Tibial nerve (tissue), 4 donors: Measurements from ENCODE around the gene FRYL. TPM values are rescaled to one million over a fixed set of nuclear protein-coding genes. Genes with fewer than 3 reads are reported as not detected.

ENCODE experiments used
- DNase-seq, 2 donors: peaks; one replicate each; pipeline ENCODE4 v3.0.0-alpha.2; 2019; ENCODE audit warnings: low spot score in 2 of 2
- H3K27ac ChIP-seq, 4 donors: fragments of 200-600 bp; sonication (generic) in 3 of 4; one replicate each; pipeline ENCODE4 v1.5.1; 2017 to 2019; ENCODE audit warnings: mild to moderate bottlenecking in 1 of 4
- H3K27me3 ChIP-seq, 2 donors: fragments of 200-600 bp; sonication (generic) in 1 of 2; one replicate each; pipeline versions ENCODE4 v1.5.1 to v1.6.0; 2017 to 2019
- H3K36me3 ChIP-seq, 3 donors: fragments of 200-600 bp; sonication (generic); one replicate each; pipeline ENCODE4 v1.5.1; 2018 to 2019
- H3K4me1 ChIP-seq, 4 donors: fragments of 200-600 bp; sonication (generic) in 3 of 4; one replicate each; pipeline ENCODE4 v1.5.1; 2017 to 2019
- H3K4me3 ChIP-seq, 4 donors: fragments of 200-600 bp; sonication (generic) in 3 of 4; one replicate each; pipeline ENCODE4 v1.5.1; 2017 to 2019; ENCODE audit warnings: mild to moderate bottlenecking in 1 of 4, moderate library complexity in 1 of 4
- H3K9me3 ChIP-seq, 4 donors: fragments of 200-600 bp; sonication (generic) in 3 of 4; one replicate each; pipeline ENCODE4 v1.5.1; 2017 to 2019
- CTCF ChIP-seq, 5 experiments: fragments of 200-600 bp in 3 of 5; fragments of 450-650 bp in 2 of 5; sonication (generic) in 3 of 5; IDR thresholded peaks; one replicate each; pipeline ENCODE4 v1.5.1; 2016 to 2019; ENCODE audit warnings: antibody characterized with exemption in 5 of 5, mild to moderate bottlenecking in 3 of 5, moderate library complexity in 2 of 5
- EP300 ChIP-seq, 2 donors: sonication (generic); formaldehyde crosslinking; IDR thresholded peaks; one replicate each; pipeline ENCODE4 v1.6.1; 2017; ENCODE audit warnings: antibody characterized with exemption in 2 of 2, mild to moderate bottlenecking in 1 of 2
- POLR2A ChIP-seq, 2 donors: fragments of 450-650 bp; IDR thresholded peaks; one replicate each; pipeline ENCODE4 v1.6.1; 2017; ENCODE audit warnings: antibody characterized with exemption in 2 of 2, mild to moderate bottlenecking in 2 of 2, moderate library complexity in 2 of 2
- WGBS, 2 donors: methylation state at CpG; one replicate each; pipeline ENCODE4 v1.1.5; 2018; 5-methylcytosine and 5-hydroxymethylcytosine counted together
- total RNA-seq, 4 donors: library from RNA; depleted of rRNA; stranded (reverse); fragments of >200 nt; gene quantifications; one replicate each; pipeline ENCODE4 v1.1.0, GENCODE V29; 2016

The FRYL gene
- total RNA-seq, 4 donors from 2014 or later: 88.3 to 122 (median 99.7) TPM

- H3K9me3 ChIP-seq: no peaks in the 10 kb centered on the region
- WGBS, 2 donors: 69 to 73% methylated on average over 2 of the region's 2 CpGs
- DNase-seq: no peak
- H3K4me3 ChIP-seq: no peak overlapping the region
- H3K27ac ChIP-seq: no peak overlapping the region
- no peaks in the 10 kb centered on the region for H3K27me3 ChIP-seq
- no peaks in the 10 kb centered on the region for H3K36me3 ChIP-seq
- TF ChIP-seq CTCF (IDR thresholded peaks at IDR 0.05) (no peak), POLR2A (IDR thresholded peaks at IDR 0.05) (no peak), EP300 (IDR thresholded peaks at IDR 0.05) (no peak)
- H3K4me1 ChIP-seq: peaks cover 0 to 10% (median 0%) of the 10 kb centered on the region in 4 donors
Measured at GRCh38 chr4:48798117-48798516, 18.0 kb upstream of the FRYL start.

- no peaks in the 10 kb centered on the region for H3K27me3 ChIP-seq
- H3K27ac ChIP-seq: no peak overlapping the region
- no peak for DNase-seq
- no peaks in the 10 kb centered on the region for H3K9me3 ChIP-seq
- H3K4me1 ChIP-seq: peaks cover 0 to 8% (median 0%) of the 10 kb centered on the region in 4 donors
- H3K36me3 ChIP-seq: no peaks in the 10 kb centered on the region
- WGBS, 2 donors: 44 to 55% methylated on average over 1 of the region's 1 CpG
- no peak overlapping the region for H3K4me3 ChIP-seq
- TF ChIP-seq CTCF (IDR thresholded peaks at IDR 0.05) (no peak), EP300 (IDR thresholded peaks at IDR 0.05) (no peak), POLR2A (IDR thresholded peaks at IDR 0.05) (no peak)
Measured at GRCh38 chr4:48796927-48797679, 17.0 kb upstream of the FRYL start.

GRCh38 chr4:48796191-48796926, 16.3 kb upstream of the FRYL start:
- H3K36me3 ChIP-seq: no peaks in the 10 kb centered on the region

GRCh38 chr4:48795108-48795507, 15.0 kb upstream of the FRYL start:
- Histone ChIP-seq H3K9me3 (no peaks in the 10 kb centered on the region), H3K4me1 (no peaks in the 10 kb centered on the region), H3K27me3 (no peaks in the 10 kb centered on the region), H3K27ac (no peak overlapping the region), H3K4me3 (no peak overlapping the region), H3K36me3 (no peaks in the 10 kb centered on the region)
- no peak for DNase-seq
- no peak for TF ChIP-seq POLR2A (IDR thresholded peaks at IDR 0.05)
- TF ChIP-seq CTCF (IDR thresholded peaks at IDR 0.05): no peak
- no peak for TF ChIP-seq EP300 (IDR thresholded peaks at IDR 0.05)
- WGBS, 2 donors: 95 to 97% methylated on average over 3 of the region's 3 CpGs

More at GRCh38 chr4:48796191-48796926, 16.3 kb upstream of the FRYL start:
- TF ChIP-seq EP300 (IDR thresholded peaks at IDR 0.05) (no peak), CTCF (IDR thresholded peaks at IDR 0.05) (no peak), POLR2A (IDR thresholded peaks at IDR 0.05) (no peak)
- Histone ChIP-seq H3K27me3 (no peaks in the 10 kb centered on the region), H3K4me3 (no peak overlapping the region), H3K4me1 (peaks cover 0 to under 1% (median 0%) of the 10 kb centered on the region in 4 donors), H3K9me3 (no peaks in the 10 kb centered on the region), H3K27ac (no peak overlapping the region)
- no peak for DNase-seq
- WGBS, 2 donors: 63 to 64% methylated on average over 2 of the region's 2 CpGs
